Neural progenitor cell (in vitro differentiated cells): ENCODE data around the gene SAT1.

Experiments used
- EZH2phosphoT487 ChIP-seq: fragments of 200-600 bp; sonication (generic); IDR thresholded peaks from 2 replicates; pipeline ENCODE4 v1.6.1; 2017; ENCODE audit warnings: antibody characterized with exemption
- TF ChIP-seq, protein P1 (sequence below): fragments of 200-600 bp; sonication (generic); IDR thresholded peaks from 2 replicates; pipeline ENCODE4 v1.5.1; 2017; ENCODE audit warnings: antibody characterized with exemption, mild to moderate bottlenecking

DNA sequence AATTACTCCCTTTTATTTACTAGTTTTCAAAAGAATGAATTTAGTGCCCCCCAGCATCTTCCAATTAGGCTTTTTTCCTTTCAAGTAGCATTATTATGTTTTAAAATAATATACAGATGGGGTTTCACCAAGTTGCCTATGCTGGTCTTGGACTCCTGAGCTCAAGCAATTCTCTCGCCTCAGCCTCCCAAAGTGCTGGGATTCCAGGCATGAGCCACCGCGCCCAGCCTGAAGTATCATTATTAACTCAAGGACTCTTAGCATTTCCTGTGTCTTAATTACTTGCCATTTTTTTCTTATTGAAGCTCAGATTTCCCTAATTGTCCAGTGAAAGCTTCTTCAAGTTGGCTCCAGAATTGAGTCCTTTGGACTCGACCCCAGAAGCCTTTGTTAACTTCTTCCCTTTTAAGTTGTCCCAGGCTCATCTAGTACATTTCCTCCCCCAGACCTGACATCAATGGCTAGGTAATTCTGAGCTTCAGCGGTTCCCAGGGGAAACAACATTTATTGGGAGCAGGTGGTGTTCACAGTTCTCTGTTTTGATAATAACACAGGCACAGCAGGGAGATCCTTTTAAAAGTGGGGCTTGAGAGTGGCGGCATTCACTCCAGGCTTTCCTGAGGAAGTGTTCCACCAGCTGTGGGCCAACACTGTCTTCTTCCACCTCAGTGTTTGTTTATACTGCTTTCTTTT is 10.0 kb downstream of the SAT1 start:
- TF ChIP-seq EZH2phosphoT487: no peak
- TF ChIP-seq, protein P1, sequence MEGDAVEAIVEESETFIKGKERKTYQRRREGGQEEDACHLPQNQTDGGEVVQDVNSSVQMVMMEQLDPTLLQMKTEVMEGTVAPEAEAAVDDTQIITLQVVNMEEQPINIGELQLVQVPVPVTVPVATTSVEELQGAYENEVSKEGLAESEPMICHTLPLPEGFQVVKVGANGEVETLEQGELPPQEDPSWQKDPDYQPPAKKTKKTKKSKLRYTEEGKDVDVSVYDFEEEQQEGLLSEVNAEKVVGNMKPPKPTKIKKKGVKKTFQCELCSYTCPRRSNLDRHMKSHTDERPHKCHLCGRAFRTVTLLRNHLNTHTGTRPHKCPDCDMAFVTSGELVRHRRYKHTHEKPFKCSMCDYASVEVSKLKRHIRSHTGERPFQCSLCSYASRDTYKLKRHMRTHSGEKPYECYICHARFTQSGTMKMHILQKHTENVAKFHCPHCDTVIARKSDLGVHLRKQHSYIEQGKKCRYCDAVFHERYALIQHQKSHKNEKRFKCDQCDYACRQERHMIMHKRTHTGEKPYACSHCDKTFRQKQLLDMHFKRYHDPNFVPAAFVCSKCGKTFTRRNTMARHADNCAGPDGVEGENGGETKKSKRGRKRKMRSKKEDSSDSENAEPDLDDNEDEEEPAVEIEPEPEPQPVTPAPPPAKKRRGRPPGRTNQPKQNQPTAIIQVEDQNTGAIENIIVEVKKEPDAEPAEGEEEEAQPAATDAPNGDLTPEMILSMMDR: no peak
